SK-N-SH (cell line): Measurements from ENCODE around the gene RGN. TPM values are rescaled to one million over a fixed set of nuclear protein-coding genes. Genes with fewer than 3 reads are reported as not detected.
A peak's percentile ranks its signal among the peaks of the same experiment; 100 is the strongest.

ENCODE experiments used
- CTCF ChIA-PET: fragments of 300-600, 350-600 bp; formaldehyde crosslinking; extraction: SDS; loops from one replicate; lab custom pipeline; 2021; lab: Yijun Ruan, JAX
- POLR2A ChIA-PET: fragments of 350-600 bp; sonication (Branson Sonifier 250); formaldehyde crosslinking; extraction: SDS; loops from one replicate; lab custom pipeline; 2020; ENCODE audit warnings: antibody characterized with exemption, inconsistent platforms; lab: Yijun Ruan, JAX
- DNase-seq: peaks from one replicate; pipeline ENCODE4 v3.0.0; 2012
- H2AFZ ChIP-seq: fragments of 200-600 bp; sonication (generic); 2 replicates; pipeline ENCODE4 v1.8.1; 2016; ENCODE audit warnings: antibody characterized with exemption, mild to moderate bottlenecking, low read depth
- H3F3A ChIP-seq: fragments of 200-600 bp; sonication (generic); replicated peaks from 2 replicates; pipeline ENCODE3; 2016; ENCODE audit warnings: antibody characterized with exemption, mild to moderate bottlenecking; ENCODE audit not compliant: insufficient read depth
- H3K27ac ChIP-seq, 2 experiments: fragments of 200-500 bp in 1 of 2; fragments of 200-600 bp in 1 of 2; sonication (Bioruptor generic) in 1 of 2; sonication (generic), shearing (Covaris generic) in 1 of 2; 2 replicates each; pipeline versions ENCODE4 v1.5.1 to v1.6.1; 2014 to 2016; ENCODE audit warnings: low read depth in 2 of 2, inconsistent platforms in 1 of 2, low read length in 1 of 2, mild to moderate bottlenecking in 1 of 2, mixed read lengths in 1 of 2
- H3K27me3 ChIP-seq: fragments of 200-600 bp; sonication (generic), shearing (Covaris generic); 2 replicates; pipeline ENCODE4 v1.6.1; 2016; ENCODE audit warnings: mixed run types; ENCODE audit not compliant: insufficient read depth
- H3K36me3 ChIP-seq, 2 experiments: fragments of 200-500 bp in 1 of 2; fragments of 200-600 bp in 1 of 2; sonication (Bioruptor generic) in 1 of 2; sonication (generic) in 1 of 2; replicated peaks in 1 of 2; 2 replicates each; pipeline versions ENCODE3 to v1.5.1; 2014 to 2016; ENCODE audit warnings: low read length in 1 of 2, mild to moderate bottlenecking in 1 of 2; ENCODE audit not compliant: insufficient read depth in 2 of 2, control insufficient read depth in 1 of 2
- H3K4me1 ChIP-seq, 2 experiments: fragments of 200-500 bp in 1 of 2; fragments of 200-600 bp in 1 of 2; sonication (Bioruptor generic) in 1 of 2; sonication (generic), shearing (Covaris generic) in 1 of 2; 2 replicates each; pipeline versions ENCODE4 v1.5.1 to v1.6.1; 2014 to 2016; ENCODE audit warnings: low read depth in 1 of 2, low read length in 1 of 2, mixed run types in 1 of 2; ENCODE audit not compliant: insufficient read depth in 2 of 2, control insufficient read depth in 1 of 2
- H3K4me2 ChIP-seq: fragments of 200-600 bp; sonication (generic), shearing (Covaris generic); 2 replicates; pipeline ENCODE4 v1.6.1; 2017; ENCODE audit warnings: mixed run types
- H3K4me3 ChIP-seq, 2 experiments: fragments of 200-500 bp in 1 of 2; fragments of 200-600 bp in 1 of 2; sonication (Bioruptor generic) in 1 of 2; sonication (generic), shearing (Covaris generic) in 1 of 2; 2 replicates each; pipeline versions ENCODE4 v1.5.1 to v1.8.1; 2014 to 2016; ENCODE audit warnings: low read depth in 2 of 2, inconsistent platforms in 1 of 2, low read length in 1 of 2, mild to moderate bottlenecking in 1 of 2, mixed read lengths in 1 of 2, moderate library complexity in 1 of 2
- H3K79me2 ChIP-seq: fragments of 200-600 bp; sonication (generic); 2 replicates; pipeline ENCODE4 v1.8.1; 2017; ENCODE audit warnings: mild to moderate bottlenecking; ENCODE audit not compliant: insufficient read depth
- H3K9ac ChIP-seq: fragments of 200-600 bp; sonication (generic); 2 replicates; pipeline ENCODE4 v1.6.1; 2017; ENCODE audit warnings: mixed run types
- H3K9me2 ChIP-seq: fragments of 200-600 bp; sonication (generic); 2 replicates; pipeline ENCODE4 v1.6.1; 2017; ENCODE audit warnings: mixed run types
- H3K9me3 ChIP-seq: fragments of 200-600 bp; sonication (generic); 2 replicates; pipeline ENCODE4 v1.6.1; 2017; ENCODE audit warnings: mixed run types, mild to moderate bottlenecking, moderate library complexity
- H4K20me1 ChIP-seq: fragments of 200-600 bp; sonication (generic); 2 replicates; pipeline ENCODE4 v1.6.1; 2017; ENCODE audit warnings: mild to moderate bottlenecking, mixed run types; ENCODE audit not compliant: insufficient read depth
- CHD2 ChIP-seq: fragments of 150-350 bp; IDR thresholded peaks from 2 replicates; pipeline ENCODE4 v1.6.1; 2018; ENCODE audit warnings: low read length; ENCODE audit not compliant: partially characterized antibody
- ELF1 ChIP-seq: IDR thresholded peaks from 2 replicates; pipeline ENCODE4 v1.4.0; 2012
- EP300 ChIP-seq, 2 experiments: IDR thresholded peaks; 2 replicates each; pipeline versions ENCODE4 v1.4.0 to v1.6.1; 2012; ENCODE audit warnings: borderline replicate concordance in 1 of 2, low read depth in 1 of 2, low read length in 1 of 2
- FOSL2 ChIP-seq: IDR thresholded peaks from 2 replicates; pipeline ENCODE4 v1.4.0; 2012; ENCODE audit warnings: low read depth, mild to moderate bottlenecking, moderate library complexity, borderline replicate concordance
- FOXJ3 ChIP-seq: sonication (generic); formaldehyde crosslinking; IDR thresholded peaks from 2 replicates; pipeline ENCODE4 v1.5.1; 2020; ENCODE audit warnings: mild to moderate bottlenecking, missing genetic modification reagents
- GABPA ChIP-seq: IDR thresholded peaks from 2 replicates; pipeline ENCODE4 v1.4.0; 2012; ENCODE audit warnings: low read depth, mild to moderate bottlenecking
- GATA2 ChIP-seq: sonication (generic); formaldehyde crosslinking; IDR thresholded peaks from 2 replicates; pipeline ENCODE4 v1.5.0; 2020; ENCODE audit warnings: mild to moderate bottlenecking, missing genetic modification reagents
- MAX ChIP-seq: IDR thresholded peaks from 2 replicates; pipeline ENCODE4 v1.4.0; 2012; ENCODE audit warnings: low read depth
- MEF2A ChIP-seq: IDR thresholded peaks from 2 replicates; pipeline ENCODE4 v1.4.0; 2012; ENCODE audit warnings: low read depth, borderline replicate concordance
- MXI1 ChIP-seq: IDR thresholded peaks from 2 replicates; pipeline ENCODE4 v1.6.1; 2012; ENCODE audit warnings: mild to moderate bottlenecking, low read depth, low read length, improper control_type of control experiment
- PBX3 ChIP-seq: IDR thresholded peaks from 2 replicates; pipeline ENCODE4; 2012
- POLR2AphosphoS5 ChIP-seq: IDR thresholded peaks from 2 replicates; pipeline ENCODE4 v1.6.1; 2012; ENCODE audit warnings: low read depth, low read length
- RFX5 ChIP-seq: IDR thresholded peaks from 2 replicates; pipeline ENCODE4 v1.6.1; 2012; ENCODE audit warnings: mild to moderate bottlenecking, improper control_type of control experiment, low read length
- RXRA ChIP-seq: IDR thresholded peaks from 2 replicates; pipeline ENCODE4 v1.4.0; 2012; ENCODE audit warnings: low read depth, mild to moderate bottlenecking, borderline replicate concordance
- SIN3A ChIP-seq: IDR thresholded peaks from 2 replicates; pipeline ENCODE4 v1.6.1; 2012; ENCODE audit warnings: low read depth, mild to moderate bottlenecking, low read length, moderate library complexity, borderline replicate concordance
- TAF1 ChIP-seq: IDR thresholded peaks from 2 replicates; pipeline ENCODE4 v1.6.1; 2012; ENCODE audit warnings: low read depth, mild to moderate bottlenecking, low read length, moderate library complexity, borderline replicate concordance
- USF2 ChIP-seq: fragments of 150-350 bp; IDR thresholded peaks from 2 replicates; pipeline ENCODE4 v1.6.1; 2017; ENCODE audit warnings: antibody characterized with exemption, low read length, low read depth, borderline replicate concordance
- WGBS: methylation state at CpG from one replicate; pipeline ENCODE4 v1.1.6; 2017; ENCODE audit warnings: low lambda C conversion rate; 5-methylcytosine and 5-hydroxymethylcytosine counted together
- polyA plus RNA-seq, 3 experiments: library from polyadenylated mRNA; depleted of rRNA; stranded (reverse); fragments of >200 nt; gene quantifications; 2 replicates each; pipeline ENCODE4 v1.2.3, GENCODE V29; 2012
- TF ChIP-seq, protein P1 (sequence below): fragments of 150-350 bp; IDR thresholded peaks from 2 replicates; pipeline ENCODE4 v1.6.1; 2016; ENCODE audit warnings: mild to moderate bottlenecking, low read depth, low read length
- TF ChIP-seq, protein P2 (sequence below): IDR thresholded peaks from 2 replicates; pipeline ENCODE4 v1.4.0; 2012; ENCODE audit warnings: low read depth, borderline replicate concordance

The RGN gene
- polyA plus RNA-seq, 1 of the 3 experiments (the other 2 are of a cell fraction), result 0.05 TPM

DNA sequence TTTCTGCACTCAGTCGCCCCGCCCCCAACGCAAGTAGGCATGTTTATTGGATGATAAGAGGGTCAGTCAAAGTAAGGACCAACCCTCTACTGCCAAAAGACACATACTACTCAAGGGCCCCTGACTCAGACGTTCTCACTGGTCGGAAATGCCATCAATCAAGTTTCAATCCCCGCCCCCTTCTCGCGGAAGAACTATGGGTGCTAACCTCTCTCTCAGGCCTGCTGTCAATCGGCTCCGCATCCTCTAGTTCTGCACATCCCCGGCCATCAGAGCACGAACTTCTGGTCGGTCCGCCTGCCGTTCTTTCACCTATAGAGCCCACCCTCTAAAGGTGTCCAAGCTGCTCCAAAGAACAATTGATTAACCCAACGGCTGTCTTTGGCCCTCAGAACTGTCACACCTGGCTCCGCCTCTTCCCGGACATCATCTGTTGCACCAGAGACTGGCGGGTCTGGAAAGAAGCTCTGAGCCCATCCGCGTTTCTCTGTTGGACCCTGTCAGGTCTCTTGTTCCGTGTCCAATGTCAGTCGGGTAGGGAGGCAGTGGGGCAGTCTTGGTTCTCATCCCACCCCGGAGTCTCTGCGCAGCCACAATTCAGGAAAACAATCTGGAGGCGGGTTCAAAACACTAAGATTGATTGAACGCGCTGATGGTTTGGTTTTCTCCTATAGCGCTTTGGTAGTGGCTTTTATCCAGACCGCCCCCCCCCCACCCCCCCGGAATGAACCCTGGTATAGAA is 51.1 kb downstream of the RGN start:
- 18% methylated on average over 31 of the region's 31 CpGs for WGBS
- DNase-seq, result peak; percentile 82
- POLR2A ChIA-PET, result interaction anchor here (1.0 to 3.0 kb wide), 2 partner anchors 15 to 151 kb away, joined by 4 to 19 read pairs; partner anchors contain the start of genes NDUFB11 and RBM10

More for the DNA sequence above, 51.1 kb downstream of the RGN start:
- H3K36me3 ChIP-seq, result no peaks in the 10 kb centered on the region
- no peaks in the 10 kb centered on the region for H3K9me2 ChIP-seq
- peaks cover 4% of the 10 kb centered on the region; the same call in 1 of the 2 replicates for H3K79me2 ChIP-seq
- CTCF ChIA-PET, result interaction anchor here (1.1 to 3.0 kb wide), 3 partner anchors 15 to 369 kb away, joined by 3 to 9 read pairs (median 3); partner anchors contain the start of genes NDUFB11 and RBM10
- peak overlapping the region; percentile 50 to 70 for H3K4me3 ChIP-seq
- H3K4me2 ChIP-seq, result peak overlapping the region; percentile 68
- peak overlapping the region; percentile 64 to 82 for H3K27ac ChIP-seq
- H3K27me3 ChIP-seq, result peaks cover 8% of the 10 kb centered on the region; the same call in 1 of the 2 replicates
- H3K4me1 ChIP-seq, result peaks cover 0 to 2% of the 10 kb centered on the region in 2 experiments; a peak in 1 of 4 replicates
- peak; percentile 89 for TF ChIP-seq CHD2
- no peak; the same call in 1 of the 2 replicates for TF ChIP-seq SIN3A
- TF ChIP-seq MEF2A, result no peak
- TF ChIP-seq MAX, result peak; percentile 43; the same call in 1 of the 2 replicates
- TF ChIP-seq, protein P1, sequence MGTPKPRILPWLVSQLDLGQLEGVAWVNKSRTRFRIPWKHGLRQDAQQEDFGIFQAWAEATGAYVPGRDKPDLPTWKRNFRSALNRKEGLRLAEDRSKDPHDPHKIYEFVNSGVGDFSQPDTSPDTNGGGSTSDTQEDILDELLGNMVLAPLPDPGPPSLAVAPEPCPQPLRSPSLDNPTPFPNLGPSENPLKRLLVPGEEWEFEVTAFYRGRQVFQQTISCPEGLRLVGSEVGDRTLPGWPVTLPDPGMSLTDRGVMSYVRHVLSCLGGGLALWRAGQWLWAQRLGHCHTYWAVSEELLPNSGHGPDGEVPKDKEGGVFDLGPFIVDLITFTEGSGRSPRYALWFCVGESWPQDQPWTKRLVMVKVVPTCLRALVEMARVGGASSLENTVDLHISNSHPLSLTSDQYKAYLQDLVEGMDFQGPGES, result peak; percentile 81
- peak; percentile 40 for TF ChIP-seq ELF1
- peak; percentile 81 for TF ChIP-seq POLR2AphosphoS5
- TF ChIP-seq MXI1, result peak; percentile 89
- TF ChIP-seq GABPA, result peak; percentile 70
- no peak for TF ChIP-seq GATA2
- no peak for TF ChIP-seq RXRA
- TF ChIP-seq, protein P2, sequence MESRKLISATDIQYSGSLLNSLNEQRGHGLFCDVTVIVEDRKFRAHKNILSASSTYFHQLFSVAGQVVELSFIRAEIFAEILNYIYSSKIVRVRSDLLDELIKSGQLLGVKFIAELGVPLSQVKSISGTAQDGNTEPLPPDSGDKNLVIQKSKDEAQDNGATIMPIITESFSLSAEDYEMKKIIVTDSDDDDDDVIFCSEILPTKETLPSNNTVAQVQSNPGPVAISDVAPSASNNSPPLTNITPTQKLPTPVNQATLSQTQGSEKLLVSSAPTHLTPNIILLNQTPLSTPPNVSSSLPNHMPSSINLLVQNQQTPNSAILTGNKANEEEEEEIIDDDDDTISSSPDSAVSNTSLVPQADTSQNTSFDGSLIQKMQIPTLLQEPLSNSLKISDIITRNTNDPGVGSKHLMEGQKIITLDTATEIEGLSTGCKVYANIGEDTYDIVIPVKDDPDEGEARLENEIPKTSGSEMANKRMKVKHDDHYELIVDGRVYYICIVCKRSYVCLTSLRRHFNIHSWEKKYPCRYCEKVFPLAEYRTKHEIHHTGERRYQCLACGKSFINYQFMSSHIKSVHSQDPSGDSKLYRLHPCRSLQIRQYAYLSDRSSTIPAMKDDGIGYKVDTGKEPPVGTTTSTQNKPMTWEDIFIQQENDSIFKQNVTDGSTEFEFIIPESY, result peak; percentile 76
- TF ChIP-seq PBX3, result peak; percentile 99
- peak; percentile 33; the same call in 1 of the 2 replicates for TF ChIP-seq TAF1
- TF ChIP-seq USF2, result no peak
- TF ChIP-seq RFX5, result peak; percentile 70
- TF ChIP-seq FOXJ3 (CRISPR knock-in tag), result no peak
- no peak for TF ChIP-seq EP300 (IDR thresholded peaks at IDR 0.05; ENCODE audit: borderline replicate concordance in 1 of 2, low read depth in 1 of 2, low read length in 1 of 2)
- no peak for TF ChIP-seq FOSL2
- H4K20me1 ChIP-seq, result no peaks in the 10 kb centered on the region
- H3F3A ChIP-seq, result no peaks in the 10 kb centered on the region
- no peaks in the 10 kb centered on the region for H3K9me3 ChIP-seq
- H3K9ac ChIP-seq, result peak overlapping the region; percentile 64; the same call in 1 of the 2 replicates
- H2AFZ ChIP-seq, result peak overlapping the region; percentile 74; the same call in 1 of the 2 replicates
